GM21526 (cell line): ENCODE measurements around the gene AKR7A3.
"Not testable (repeated sequence)": the region's sequence is repeated elsewhere in the genome, so short reads cannot be mapped to it uniquely, and the experiment has no call there.

Experiments used
- ATAC-seq: cut with Tn5 transposase; IDR thresholded peaks from one replicate; pipeline ENCODE4 v1.9.1; 2021; ENCODE audit warnings: moderate library complexity; ENCODE audit not compliant: unreplicated experiment, low FRiP score

AKR7A3 gene

GRCh38 chr1:19321071-19321470 is 32.5 kb upstream of the AKR7A3 start:
- no peak for ATAC-seq

- ATAC-seq = no peak
These were observed 30.6 kb upstream of the AKR7A3 start for GRCh38 chr1:19319196-19319595.

GRCh38 chr1:19317126-19317910 is 28.7 kb upstream of the AKR7A3 start:
- no peak for ATAC-seq

GRCh38 chr1:19315378-19316198 is 27.0 kb upstream of the AKR7A3 start:
- no peak for ATAC-seq

- no peak for ATAC-seq
These were observed 25.7 kb upstream of the AKR7A3 start for GRCh38 chr1:19313961-19314882.

GRCh38 chr1:19313636-19313959 is 25.0 kb upstream of the AKR7A3 start:
- ATAC-seq = no peak

- ATAC-seq = no peak
These were observed 24.4 kb upstream of the AKR7A3 start for GRCh38 chr1:19312782-19313635.

GRCh38 chr1:19311931-19312781 is 23.6 kb upstream of the AKR7A3 start, which contains the start of the genes AKR7A2 and SLC66A1:
TSS of gene AKR7A2 (minus strand) at chr1:19312144. CDS start at chr1:19312124, 20 bp downstream.
TSS of gene SLC66A1 (plus strand) at chr1:19312326. CDS start at chr1:19317678, 5,352 bp downstream.
- peak; percentile 53 for ATAC-seq

GRCh38 chr1:19311503-19311930 is 22.9 kb upstream of the AKR7A3 start:
- no peak for ATAC-seq

- no peak for ATAC-seq
These were observed 22.3 kb upstream of the AKR7A3 start for GRCh38 chr1:19310720-19311502.

- ATAC-seq = no peak
These were observed 21.5 kb upstream of the AKR7A3 start for GRCh38 chr1:19310061-19310460.

- no peak for ATAC-seq
These were observed 20.7 kb upstream of the AKR7A3 start for GRCh38 chr1:19309123-19309813.

GRCh38 chr1:19308509-19308907 is 19.9 kb upstream of the AKR7A3 start:
- ATAC-seq = no peak

- ATAC-seq = no peak
These were observed 19.4 kb upstream of the AKR7A3 start for GRCh38 chr1:19307794-19308508.

GRCh38 chr1:19306941-19307340 is 18.4 kb upstream of the AKR7A3 start:
- ATAC-seq = no peak

- no peak for ATAC-seq
These were observed 17.3 kb upstream of the AKR7A3 start for GRCh38 chr1:19305880-19306279.

GRCh38 chr1:19304081-19304480 is 15.5 kb upstream of the AKR7A3 start:
- not testable (repeated sequence) for ATAC-seq
